C4-2B (cell line): Measurements from ENCODE around the gene CARM1.
A peak's percentile ranks its signal among the peaks of the same experiment; 100 is the strongest.

Source experiments
- H3K27ac ChIP-seq: fragments of 450-650 bp; 2 replicates; pipeline ENCODE4 v1.5.1; 2017
- CTCF ChIP-seq: fragments of 450-650 bp; conservative IDR thresholded peaks from 2 replicates; pipeline ENCODE4 v1.5.1; 2017; ENCODE audit warnings: mild to moderate bottlenecking
- ZFX ChIP-seq: fragments of 450-650 bp; IDR thresholded peaks from 2 replicates; pipeline ENCODE4 v1.6.1; 2017

CARM1 gene

GRCh38 chr19:10892256-10892655 is 20.9 kb downstream of the CARM1 start:
- no peak for TF ChIP-seq ZFX
- no peak for TF ChIP-seq CTCF
- no peak overlapping the region for H3K27ac ChIP-seq

DNA sequence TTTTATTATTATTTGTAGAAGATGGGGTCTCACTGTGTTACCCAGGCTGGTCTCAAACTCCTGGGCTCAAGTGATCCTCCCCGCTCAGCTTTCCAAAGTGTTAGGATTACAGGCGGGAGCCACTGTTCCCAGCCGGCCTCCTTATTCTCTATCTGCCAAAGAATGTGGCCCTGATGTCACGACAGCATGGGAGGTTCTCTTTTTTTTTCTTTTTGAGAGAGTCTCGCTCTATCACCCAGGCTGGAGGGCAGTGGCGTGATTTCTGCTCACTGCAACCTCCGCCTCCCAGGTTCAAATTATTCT is 23.5 kb downstream of the CARM1 start:
- TF ChIP-seq CTCF, result no peak
- no peak for TF ChIP-seq ZFX
- H3K27ac ChIP-seq, result no peak overlapping the region

- H3K27ac ChIP-seq, result no peak overlapping the region
- TF ChIP-seq ZFX (no peak), CTCF (no peak)
Observed at GRCh38 chr19:10895363-10895762, 24.0 kb downstream of the CARM1 start.

GRCh38 chr19:10895920-10896319 is 24.6 kb downstream of the CARM1 start:
- TF ChIP-seq CTCF, result no peak
- no peak for TF ChIP-seq ZFX
- peak overlapping the region; percentile 69; the same call in 1 of the 2 replicates for H3K27ac ChIP-seq

GRCh38 chr19:10896851-10897526 is 25.6 kb downstream of the CARM1 start:
- peak overlapping the region; percentile 69 for H3K27ac ChIP-seq
- no peak for TF ChIP-seq ZFX
- TF ChIP-seq CTCF, result no peak

- no peak for TF ChIP-seq CTCF
- no peak for TF ChIP-seq ZFX
- peak overlapping the region; percentile 69 for H3K27ac ChIP-seq
Observed at GRCh38 chr19:10898633-10899032, 27.3 kb downstream of the CARM1 start.

DNA sequence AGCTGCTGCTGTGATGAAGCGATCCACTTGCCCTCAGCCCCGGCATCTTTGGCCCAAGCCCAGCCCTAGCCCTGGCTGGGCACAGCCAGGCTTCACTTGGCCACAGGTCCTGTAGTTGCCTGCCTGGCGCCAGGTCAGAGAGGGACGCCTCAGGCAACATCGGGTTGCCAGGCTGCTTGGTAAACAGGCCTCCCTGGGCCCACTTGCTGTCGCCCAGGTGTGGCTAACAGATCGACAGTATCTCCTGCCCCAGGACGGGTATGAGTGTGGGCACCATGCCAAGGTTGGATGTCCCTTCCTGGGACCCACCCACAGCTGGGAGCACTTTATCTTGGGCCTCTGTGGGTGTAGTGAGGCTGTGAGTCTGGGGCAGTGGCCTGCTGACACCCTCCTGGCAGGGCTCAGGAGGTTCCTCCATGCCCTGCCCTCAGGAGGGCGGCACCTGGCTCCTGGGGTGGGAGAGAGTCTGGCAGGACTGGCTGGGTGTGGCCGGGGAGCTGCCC is 27.8 kb downstream of the CARM1 start:
- no peak for TF ChIP-seq CTCF
- no peak; the same call in 1 of the 2 replicates for TF ChIP-seq ZFX
- H3K27ac ChIP-seq, result peak overlapping the region; percentile 69
